Urinary bladder (tissue), 4 donors: Measurements from ENCODE around the gene CLSTN3. TPM values are rescaled to one million over a fixed set of nuclear protein-coding genes. Genes with fewer than 3 reads are reported as not detected.

ENCODE experiments used
- DNase-seq: peaks from one replicate; pipeline ENCODE4 v3.0.0-alpha.2; 2015; ENCODE audit errors: extremely low spot score
- H3K27ac ChIP-seq: one replicate; pipeline ENCODE4 v1.5.1; 2013; ENCODE audit warnings: low read depth, mild to moderate bottlenecking, moderate library complexity
- H3K36me3 ChIP-seq: one replicate; pipeline ENCODE4 v1.6.1; 2013; ENCODE audit warnings: mild to moderate bottlenecking, moderate library complexity; ENCODE audit not compliant: insufficient read depth
- H3K4me1 ChIP-seq: one replicate; pipeline ENCODE4 v1.6.1; 2013; ENCODE audit warnings: mild to moderate bottlenecking, moderate library complexity; ENCODE audit not compliant: insufficient read depth
- H3K4me3 ChIP-seq: one replicate; pipeline ENCODE4 v1.5.1; 2013; ENCODE audit warnings: low read depth, low read length
- WGBS: extraction: QIAGEN DNeasy Blood & Tissue Kit; methylation state at CpG from one replicate; pipeline ENCODE4 v1.1.7; 2013; 5-methylcytosine and 5-hydroxymethylcytosine counted together
- polyA plus RNA-seq: library from polyadenylated mRNA; stranded (reverse); fragments of 200-250 nt; gene quantifications from one replicate; pipeline ENCODE4 v1.2.3, GENCODE V29; 2013
- total RNA-seq: library from RNA; depleted of rRNA; stranded (reverse); fragments of >200 nt; gene quantifications from one replicate; pipeline ENCODE4 v1.2.3, GENCODE V29; 2014
- donor health status: healthy with polysubstance abuse.
- donor health status: healthy.

Gene CLSTN3
- total and polyA plus RNA-seq, 2 donors: 16.7 to 20.9 TPM

DNA sequence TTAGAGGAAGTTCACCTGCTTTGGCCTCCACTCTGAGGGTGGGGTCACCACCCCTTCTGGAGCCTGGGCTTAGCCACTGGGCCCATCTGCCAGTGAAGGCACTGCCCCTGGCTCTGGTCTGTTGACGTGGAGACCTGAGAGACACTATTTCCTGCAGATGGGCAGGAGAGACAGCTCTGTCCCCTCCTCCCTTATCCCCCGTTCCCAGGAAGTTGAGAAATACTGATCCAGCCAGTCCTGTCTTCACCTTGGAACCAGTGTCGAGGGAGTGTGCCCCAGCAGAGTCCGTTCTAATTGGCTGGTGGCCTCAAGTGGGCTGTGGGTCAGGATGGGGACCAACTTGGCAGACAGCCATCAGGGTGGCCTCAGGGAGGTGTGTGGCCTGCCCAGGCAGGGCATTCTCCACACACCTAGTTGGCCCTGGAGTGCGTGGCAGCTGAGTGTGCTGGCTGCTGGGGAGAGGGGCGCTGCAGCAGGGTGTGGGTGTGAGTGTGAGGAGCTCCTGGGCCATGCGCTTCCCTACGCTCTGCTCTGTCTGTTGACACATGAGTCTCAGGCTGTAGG is 25.4 kb downstream of the CLSTN3 start:
- peak; percentile 43 for DNase-seq
- no peaks in the 10 kb centered on the region for H3K36me3 ChIP-seq
- H3K27ac ChIP-seq: no peak overlapping the region
- 81% methylated on average over 8 of the region's 8 CpGs for WGBS
- no peak overlapping the region for H3K4me3 ChIP-seq
- no peaks in the 10 kb centered on the region for H3K4me1 ChIP-seq

DNA sequence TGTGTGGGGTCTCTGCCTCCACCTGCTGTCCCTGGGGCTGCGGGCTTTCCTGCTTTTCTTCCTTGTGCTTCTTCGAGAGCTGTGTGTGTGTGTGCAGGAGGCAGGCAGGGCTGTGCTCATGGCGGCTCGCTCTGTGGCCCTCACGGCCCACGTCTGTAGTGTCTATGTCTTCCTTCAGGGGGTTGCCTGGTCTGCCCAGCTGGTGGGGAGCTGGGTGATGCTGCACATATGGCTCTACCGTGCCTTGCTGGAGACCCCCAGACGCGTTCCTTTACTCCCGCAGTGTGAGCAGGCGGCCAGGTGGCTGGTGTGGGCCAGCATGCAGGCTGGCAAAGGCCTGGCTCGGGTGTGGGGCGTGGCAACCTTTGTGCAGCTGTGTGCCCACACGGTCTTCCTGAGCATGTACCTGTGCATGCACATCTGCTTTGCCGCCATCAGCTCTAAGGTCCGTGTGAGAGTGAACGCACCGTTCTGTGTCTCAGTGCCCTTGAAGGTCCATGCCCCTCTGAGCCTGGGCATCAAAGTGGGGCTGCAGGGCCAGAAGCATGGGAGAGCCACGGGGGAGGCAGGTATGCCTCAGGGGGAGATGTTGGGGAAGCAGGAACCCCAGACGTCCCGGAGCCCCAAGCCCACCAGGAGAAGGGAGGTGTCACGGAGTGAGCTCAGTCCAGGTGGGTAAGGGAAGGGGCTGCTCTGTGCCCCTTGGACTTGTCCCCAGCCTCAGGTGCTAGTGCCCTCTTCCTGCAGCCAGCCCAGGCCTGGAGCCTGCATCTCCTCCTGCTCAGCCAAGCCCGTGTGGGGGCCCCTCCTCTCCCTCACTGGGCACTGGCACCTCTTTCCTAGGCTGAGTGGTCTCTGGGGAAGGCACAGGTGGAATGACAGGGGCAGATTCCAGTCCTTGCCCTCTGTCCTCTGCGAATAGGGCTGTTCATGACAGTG is 26.4 kb downstream of the CLSTN3 start:
- no peaks in the 10 kb centered on the region for H3K36me3 ChIP-seq
- no peak overlapping the region for H3K27ac ChIP-seq
- no peak overlapping the region for H3K4me3 ChIP-seq
- 77% methylated on average over 24 of the region's 24 CpGs for WGBS
- no peaks in the 10 kb centered on the region for H3K4me1 ChIP-seq
- no peak for DNase-seq

DNA sequence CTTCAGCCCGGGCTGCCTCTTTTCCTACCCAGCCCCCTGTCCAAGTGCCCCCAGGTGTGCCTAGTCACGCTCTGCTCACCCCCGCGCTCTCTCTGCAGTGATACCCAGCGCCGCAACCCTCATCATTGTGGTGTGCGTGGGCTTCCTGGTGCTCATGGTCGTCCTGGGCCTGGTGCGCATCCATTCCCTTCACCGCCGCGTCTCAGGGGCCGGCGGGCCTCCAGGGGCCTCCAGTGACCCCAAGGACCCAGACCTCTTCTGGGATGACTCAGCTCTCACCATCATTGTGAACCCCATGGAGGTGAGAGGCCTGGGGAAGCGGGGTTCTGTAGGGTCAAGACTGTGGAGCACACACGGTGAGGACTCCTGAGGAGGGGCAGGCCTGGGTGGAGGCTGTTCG is 27.2 kb downstream of the CLSTN3 start:
- DNase-seq: no peak
- 92% methylated on average over 17 of the region's 17 CpGs for WGBS
- Histone ChIP-seq H3K4me3 (no peak overlapping the region), H3K27ac (no peak overlapping the region), H3K36me3 (no peaks in the 10 kb centered on the region), H3K4me1 (no peaks in the 10 kb centered on the region)

DNA sequence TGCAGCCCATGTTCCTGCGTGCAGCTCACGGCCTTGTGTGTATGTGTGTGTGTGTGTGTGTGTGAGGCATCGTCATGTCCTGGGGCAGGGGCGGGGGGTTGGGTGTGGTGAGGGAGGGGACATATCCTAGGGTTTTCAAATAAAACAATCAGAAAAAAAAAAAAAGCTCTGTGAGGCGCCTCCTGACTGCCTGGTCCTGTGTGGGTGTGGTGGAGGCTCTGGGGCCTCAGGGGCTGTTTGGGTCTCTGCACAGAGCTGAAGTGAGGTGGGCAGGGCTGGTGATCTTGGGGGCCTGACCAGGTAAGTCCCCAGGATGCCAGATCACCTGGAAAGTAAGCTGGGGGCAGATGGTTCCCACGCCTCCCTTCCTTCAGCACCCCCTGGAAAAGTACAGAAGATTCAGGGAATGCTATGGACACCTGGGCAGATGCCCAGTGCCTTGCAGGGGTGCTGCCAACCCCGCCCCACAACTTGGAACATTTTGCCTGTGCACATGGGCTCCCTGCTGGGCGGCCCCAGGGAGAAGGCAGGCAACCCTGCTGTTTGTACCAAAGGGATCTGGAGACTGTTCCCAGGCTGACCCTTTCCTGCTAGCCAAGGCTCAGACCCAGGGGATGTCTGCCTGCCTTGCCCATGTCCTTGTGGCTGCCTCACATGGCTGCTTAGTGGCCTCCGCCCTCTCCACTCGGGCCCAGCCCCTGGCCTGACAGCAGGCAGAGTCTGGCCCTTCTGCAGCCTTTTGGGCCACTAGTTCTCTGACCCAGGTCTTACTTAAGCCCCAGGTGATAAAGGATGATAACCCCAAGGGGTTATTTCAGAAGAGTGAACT is 28.8 kb downstream of the CLSTN3 start:
- WGBS: 72% methylated on average over 10 of the region's 10 CpGs

DNA sequence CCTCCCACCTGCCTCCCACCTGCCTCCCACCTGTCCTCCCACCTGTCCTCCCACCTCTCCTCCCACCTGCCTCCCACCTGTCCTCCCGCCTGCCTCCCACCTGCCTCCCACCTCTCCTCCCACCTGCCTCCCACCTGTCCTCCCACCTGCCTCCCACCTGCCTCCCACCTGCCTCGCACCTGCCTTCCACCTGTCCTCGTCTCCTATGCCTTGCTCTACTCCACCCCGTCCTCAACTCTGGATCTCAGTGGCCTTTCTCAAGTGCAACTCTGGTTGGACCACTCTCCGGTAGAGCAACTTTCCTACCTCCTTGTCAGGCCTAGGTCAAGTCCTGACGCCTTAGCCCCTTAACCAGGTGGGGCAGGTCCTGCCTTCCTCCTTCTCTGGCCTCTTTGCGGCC is 30.0 kb downstream of the CLSTN3 start:
- no peak overlapping the region for H3K4me3 ChIP-seq
- no peak overlapping the region for H3K27ac ChIP-seq
- H3K4me1 ChIP-seq: no peaks in the 10 kb centered on the region
- DNase-seq: no peak
- 74% methylated on average over 7 of the region's 7 CpGs for WGBS
- H3K36me3 ChIP-seq: no peaks in the 10 kb centered on the region

More for the DNA sequence above, 28.8 kb downstream of the CLSTN3 start:
- H3K4me3 ChIP-seq: no peak overlapping the region
- no peaks in the 10 kb centered on the region for H3K4me1 ChIP-seq
- no peak for DNase-seq
- H3K36me3 ChIP-seq: no peaks in the 10 kb centered on the region
- no peak overlapping the region for H3K27ac ChIP-seq

DNA sequence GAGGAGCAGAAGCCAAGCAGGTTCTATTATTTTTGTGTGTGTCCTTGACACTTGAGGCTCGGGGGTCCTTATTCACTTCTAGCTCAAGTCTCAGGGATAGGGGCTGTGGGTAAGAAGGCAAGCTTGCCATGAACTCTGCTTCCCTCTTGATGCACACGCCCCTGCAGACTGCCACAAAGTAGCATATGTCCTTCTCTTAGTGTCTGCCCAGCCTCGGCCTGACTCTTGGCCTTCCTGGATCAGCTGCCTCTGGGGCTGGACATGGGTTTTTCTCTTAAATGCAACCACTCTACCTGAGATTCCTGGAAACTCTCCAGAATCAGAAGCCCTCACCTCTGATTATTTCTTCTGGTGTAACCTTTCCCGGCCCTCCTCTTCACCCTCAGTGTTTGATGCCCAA is 31.2 kb downstream of the CLSTN3 start:
- WGBS: 86% methylated on average over 4 of the region's 4 CpGs
- no peak overlapping the region for H3K4me3 ChIP-seq
- no peaks in the 10 kb centered on the region for H3K36me3 ChIP-seq
- no peak for DNase-seq
- no peaks in the 10 kb centered on the region for H3K4me1 ChIP-seq
- no peak overlapping the region for H3K27ac ChIP-seq

DNA sequence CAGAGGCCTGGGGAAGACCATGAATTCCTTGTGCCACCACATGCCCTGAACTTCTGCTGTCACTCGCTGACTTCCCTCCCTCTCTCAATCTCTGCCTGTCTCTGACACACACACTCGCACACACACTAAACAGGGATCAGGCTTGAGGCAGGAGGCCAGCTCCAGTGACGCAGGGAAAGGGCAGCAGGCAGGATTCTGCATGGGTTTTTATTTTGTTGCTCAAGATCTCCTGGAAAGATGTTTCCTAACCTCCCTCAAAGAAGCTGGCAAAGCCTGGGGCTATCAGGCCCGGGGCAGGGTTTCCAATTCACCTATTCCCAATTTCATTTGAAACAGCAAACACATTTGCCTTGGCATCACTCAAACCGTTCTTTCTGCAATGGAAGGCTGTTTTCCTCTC is 31.6 kb downstream of the CLSTN3 start:
- WGBS: 81% methylated on average over 5 of the region's 5 CpGs
- Histone ChIP-seq H3K36me3 (no peaks in the 10 kb centered on the region), H3K4me3 (no peak overlapping the region), H3K27ac (no peak overlapping the region), H3K4me1 (no peaks in the 10 kb centered on the region)
- no peak for DNase-seq

DNA sequence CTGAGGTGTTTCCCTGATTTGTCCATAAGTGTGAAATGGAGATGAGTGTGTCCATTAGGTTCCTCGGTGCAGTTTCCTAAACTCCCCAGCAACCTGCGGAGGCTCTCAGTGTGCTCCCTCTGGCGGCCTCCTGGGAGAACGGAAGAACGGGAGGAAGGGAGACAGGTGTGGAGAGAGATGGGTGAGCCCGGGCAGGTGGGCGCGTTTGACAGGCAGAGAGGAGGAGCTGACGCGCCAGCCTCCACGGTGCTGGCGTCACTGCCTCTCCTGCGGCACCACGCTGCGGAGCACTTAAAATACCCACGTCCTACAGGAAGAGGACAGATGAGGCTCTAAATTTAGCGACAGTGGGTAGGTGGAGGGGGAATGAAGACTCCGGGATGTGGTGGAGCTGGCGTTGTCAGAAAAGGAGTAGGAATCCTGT is 32.5 kb downstream of the CLSTN3 start:
- Histone ChIP-seq H3K4me3 (no peak overlapping the region), H3K36me3 (no peaks in the 10 kb centered on the region), H3K4me1 (no peaks in the 10 kb centered on the region), H3K27ac (no peak overlapping the region)
- 6% methylated on average over 19 of the region's 19 CpGs for WGBS
- DNase-seq: no peak

DNA sequence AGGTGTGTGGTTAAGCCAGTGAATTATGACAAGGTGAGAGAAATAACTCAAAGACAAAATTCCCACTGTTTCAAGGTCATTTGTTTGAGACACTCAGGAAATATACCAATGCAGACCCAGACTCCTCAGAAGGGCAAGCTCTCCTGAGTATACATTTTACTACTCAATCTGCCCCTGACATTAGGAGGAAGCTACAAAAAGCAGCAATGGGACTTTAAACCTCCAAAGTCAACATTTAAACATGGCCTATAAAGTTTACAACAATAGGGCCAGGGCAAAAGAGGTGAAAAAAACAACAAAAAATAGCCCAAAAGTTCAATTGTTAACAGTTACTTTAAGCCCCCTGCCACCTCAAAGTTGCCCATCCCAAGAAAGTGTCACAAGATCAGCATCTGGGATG is 39.8 kb downstream of the CLSTN3 start:
- no peaks in the 10 kb centered on the region for H3K4me1 ChIP-seq
- H3K4me3 ChIP-seq: no peak overlapping the region
- DNase-seq: no peak
- no peak overlapping the region for H3K27ac ChIP-seq
- H3K36me3 ChIP-seq: no peaks in the 10 kb centered on the region

DNA sequence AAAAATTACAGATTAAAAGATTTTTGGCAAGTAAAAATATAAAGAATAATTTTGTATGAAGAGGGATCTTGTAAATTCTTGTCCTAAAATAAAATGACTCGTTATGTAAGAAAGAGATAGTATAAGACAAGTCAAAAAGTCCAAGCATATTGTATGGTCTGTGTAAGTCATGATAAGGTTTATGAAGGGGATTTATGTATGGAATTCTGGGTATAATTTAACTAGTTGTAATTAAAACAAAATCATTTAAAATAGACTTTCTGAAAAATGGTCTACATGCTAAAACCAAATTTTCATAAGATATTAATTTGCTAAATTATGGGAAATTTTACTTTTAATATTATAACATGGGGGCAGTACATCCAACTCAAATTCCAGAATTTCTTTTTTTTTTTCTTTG is 41.7 kb downstream of the CLSTN3 start:
- DNase-seq: no peak
- H3K27ac ChIP-seq: no peak overlapping the region
- 60% methylated on average over 1 of the region's 1 CpG for WGBS
- H3K4me1 ChIP-seq: no peaks in the 10 kb centered on the region
- no peak overlapping the region for H3K4me3 ChIP-seq
- H3K36me3 ChIP-seq: no peaks in the 10 kb centered on the region

DNA sequence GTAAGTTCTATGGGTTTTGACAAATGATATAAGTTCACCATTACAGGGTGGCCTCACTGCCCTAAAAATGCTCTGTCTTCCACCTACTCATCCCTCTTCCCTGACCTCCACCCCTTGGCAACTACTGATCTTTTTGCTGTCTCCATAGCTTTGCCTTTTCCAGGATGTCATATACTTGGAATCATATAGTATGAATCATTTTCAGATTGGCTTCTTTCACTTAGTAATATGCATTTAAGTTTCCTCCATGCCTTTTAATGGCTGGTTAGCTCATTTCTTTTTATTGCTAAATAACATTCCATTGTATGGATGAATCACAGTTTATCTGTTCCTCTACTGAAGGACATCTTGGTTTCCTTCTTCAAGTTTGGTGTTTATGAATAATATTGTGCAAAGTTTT is 45.3 kb downstream of the CLSTN3 start:
- H3K4me3 ChIP-seq: no peak overlapping the region
- H3K4me1 ChIP-seq: no peaks in the 10 kb centered on the region
- no peak overlapping the region for H3K27ac ChIP-seq
- H3K36me3 ChIP-seq: no peaks in the 10 kb centered on the region
- no peak for DNase-seq

DNA sequence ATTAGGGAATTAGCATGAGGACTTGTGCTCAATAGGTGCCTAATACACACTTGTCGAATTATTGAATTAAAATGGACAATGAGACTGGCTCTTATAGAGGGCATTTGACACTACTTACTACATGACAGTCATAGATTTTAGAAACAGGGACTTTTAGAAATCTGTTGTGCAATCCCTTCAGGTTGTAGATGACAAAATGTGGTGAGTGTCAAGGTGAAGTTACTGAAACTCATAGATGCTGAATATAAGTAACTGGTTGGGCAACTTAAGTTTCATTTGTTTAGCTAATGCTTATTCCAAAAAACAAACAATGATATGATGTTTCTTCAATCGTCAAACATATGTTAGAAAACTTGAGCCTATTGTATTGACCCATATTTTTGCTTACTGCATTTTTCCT is 46.4 kb downstream of the CLSTN3 start:
- 71% methylated on average over 2 of the region's 2 CpGs for WGBS
- DNase-seq: no peak
- H3K36me3 ChIP-seq: no peaks in the 10 kb centered on the region
- no peak overlapping the region for H3K4me3 ChIP-seq
- H3K4me1 ChIP-seq: no peaks in the 10 kb centered on the region
- no peak overlapping the region for H3K27ac ChIP-seq

DNA sequence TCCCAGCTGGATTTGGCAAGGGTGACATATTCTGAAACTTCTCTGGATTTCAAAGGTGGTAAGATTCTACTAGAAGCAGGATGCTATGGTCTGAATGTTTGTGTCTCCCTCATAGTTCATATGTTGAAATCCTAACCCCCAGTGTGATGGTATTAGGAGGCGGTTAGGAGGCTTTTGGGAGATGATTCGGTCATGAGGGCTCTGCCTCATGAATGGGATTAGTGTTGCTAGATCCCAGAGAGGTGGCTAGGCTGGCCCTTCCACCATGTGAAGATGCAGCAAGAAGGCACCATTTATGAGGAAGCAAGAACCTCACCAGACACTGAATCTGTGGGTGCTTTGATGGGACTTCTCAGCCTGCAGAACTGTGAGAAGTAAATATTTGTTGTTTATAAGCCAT is 48.3 kb downstream of the CLSTN3 start:
- H3K4me1 ChIP-seq: no peaks in the 10 kb centered on the region
- DNase-seq: no peak
- no peak overlapping the region for H3K27ac ChIP-seq
- H3K36me3 ChIP-seq: no peaks in the 10 kb centered on the region
- no peak overlapping the region for H3K4me3 ChIP-seq
- whole genome bisulfite sequencing: 84% methylated on average over 2 of the region's 2 CpGs

DNA sequence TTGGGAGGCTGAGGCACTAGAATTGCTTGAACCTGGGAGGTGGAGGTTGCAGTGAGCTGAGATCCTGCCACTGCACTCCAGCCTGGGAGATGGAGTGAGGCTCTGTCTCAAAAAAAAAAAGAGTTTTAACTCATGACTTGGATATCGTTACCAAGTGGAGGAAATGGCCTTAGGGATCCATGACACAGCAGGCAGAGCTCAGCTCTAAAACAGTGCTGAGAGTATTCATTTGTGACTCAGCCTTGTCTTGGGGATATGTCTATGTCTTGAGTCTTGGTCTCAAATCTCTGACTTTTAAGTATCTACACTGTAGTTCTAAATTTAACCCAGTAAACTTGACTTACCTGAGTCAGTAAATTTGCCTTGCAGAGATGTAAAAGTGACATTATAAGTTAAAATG is 50.5 kb downstream of the CLSTN3 start:
- 69% methylated on average over 1 of the region's 1 CpG for WGBS

More for the DNA sequence above, 50.5 kb downstream of the CLSTN3 start:
- Histone ChIP-seq H3K4me1 (no peaks in the 10 kb centered on the region), H3K4me3 (no peak overlapping the region), H3K36me3 (no peaks in the 10 kb centered on the region), H3K27ac (no peak overlapping the region)
- DNase-seq: no peak
